ENCODE data around the gene IL18. TPM values are rescaled to one million over a fixed set of nuclear protein-coding genes. Genes with fewer than 3 reads are reported as not detected.

Gene IL18
- total RNA-seq (10 to 100 TPM in 2 of 5 donors, 1 to 10 TPM in 3; 4.7 to 31.6 (median 9.6) TPM), polyA plus RNA-seq (10 to 100 TPM; 18.8 to 58.2 (median 33.9) TPM)
- long read RNA-seq, donor 1, result 0 reads
- long read RNA-seq, donor 2, partial matches to known transcripts, result 0 of 2 reads
- long read RNA-seq, donor 2, other reads (novel, unspliced or antisense), result 0 of 2 reads
- long read RNA-seq, donor 3, result 0 reads
- long read RNA-seq, donor 4, result 0 reads
- long read RNA-seq, donor 5, result 0 reads
- long read RNA-seq, donor 6, result 0 reads
- long read RNA-seq, donor 7, result 0 reads
- long read RNA-seq, donor 8, result 0 reads
- long read RNA-seq, donor 9, result 0 reads
- long read RNA-seq, donor 10, partial matches to known transcripts, result 0 of 2 reads
- long read RNA-seq, donor 10, other reads (novel, unspliced or antisense), result 0 of 2 reads

GRCh38 chr11:112163875-112164685 lies at the start of gene IL18:
TSS of gene IL18 (minus strand) at chr11:112164094. CDS start at chr11:112155053, 9,041 bp downstream.
- H3K4me3 ChIP-seq, result peak within 1 kb of the TSS in 3 of 4 donors; percentile 36 to 38 (median 38)
- H3K36me3 ChIP-seq, result no peaks in the 10 kb centered on the region
- H3K4me1 ChIP-seq, result peaks cover 0 to 45% (median 0%) of the 10 kb centered on the region in 4 donors
- no peak for TF ChIP-seq CTCF (IDR thresholded peaks at IDR 0.05)
- peak in 1 of 3 donors; percentile 52 for TF ChIP-seq POLR2AphosphoS5 (IDR thresholded peaks at IDR 0.05)
- no peaks in the 10 kb centered on the region for H3K27me3 ChIP-seq
- WGBS, 5 donors, result 35 to 55% (median 43%) methylated on average over 12 of the region's 12 CpGs
- intact Hi-C loops (cut with DNase I; ENCODE audit: low total_unique reads), result no loop called here
- no peaks in the 10 kb centered on the region for H3K9me3 ChIP-seq
- peak; percentile 54 to 67 for DNase-seq
- peak within 1 kb of the TSS in 4 of 5 donors; percentile 55 to 80 (median 66) for H3K27ac ChIP-seq

GRCh38 chr11:112212710-112213109 lies 48.8 kb upstream of the IL18 start:
- Histone ChIP-seq H3K27me3 (no peaks in the 10 kb centered on the region), H3K9me3 (no peaks in the 10 kb centered on the region), H3K4me3 (no peak overlapping the region), H3K27ac (no peak overlapping the region), H3K4me1 (no peaks in the 10 kb centered on the region), H3K36me3 (no peaks in the 10 kb centered on the region)
- TF ChIP-seq POLR2AphosphoS5 (IDR thresholded peaks at IDR 0.05) (no peak), CTCF (IDR thresholded peaks at IDR 0.05) (no peak), POLR2A (IDR thresholded peaks at IDR 0.05) (no peak), EP300 (IDR thresholded peaks at IDR 0.05) (no peak)
- intact Hi-C loops (cut with DNase I; ENCODE audit: low total_unique reads), result no loop called here
- DNase-seq, result no peak

- no peaks in the 10 kb centered on the region for H3K27me3 ChIP-seq
- no peaks in the 10 kb centered on the region for H3K4me1 ChIP-seq
- intact Hi-C loops (cut with DNase I; ENCODE audit: low total_unique reads), result no loop called here
- H3K27ac ChIP-seq, result no peak overlapping the region
- 80 to 97% (median 94%) methylated on average over 3 of the region's 3 CpGs for WGBS, 5 donors
- no peaks in the 10 kb centered on the region for H3K36me3 ChIP-seq
- no peaks in the 10 kb centered on the region for H3K9me3 ChIP-seq
- DNase-seq, result no peak
- TF ChIP-seq POLR2A (IDR thresholded peaks at IDR 0.05), result no peak
- TF ChIP-seq EP300 (IDR thresholded peaks at IDR 0.05), result no peak
- TF ChIP-seq POLR2AphosphoS5 (IDR thresholded peaks at IDR 0.05), result no peak
- TF ChIP-seq CTCF (IDR thresholded peaks at IDR 0.05), result no peak
- no peak overlapping the region for H3K4me3 ChIP-seq
Measured at GRCh38 chr11:112212290-112212689, 48.4 kb upstream of the IL18 start.

- Histone ChIP-seq H3K9me3 (no peaks in the 10 kb centered on the region), H3K36me3 (no peaks in the 10 kb centered on the region), H3K27ac (no peak overlapping the region), H3K4me3 (no peak overlapping the region), H3K27me3 (no peaks in the 10 kb centered on the region), H3K4me1 (no peaks in the 10 kb centered on the region)
- WGBS, 5 donors, result 40 to 52% (median 45%) methylated on average over 2 of the region's 2 CpGs
- intact Hi-C loops (cut with DNase I; ENCODE audit: low total_unique reads), result no loop called here
- DNase-seq, result no peak
- TF ChIP-seq POLR2AphosphoS5 (IDR thresholded peaks at IDR 0.05) (no peak), CTCF (IDR thresholded peaks at IDR 0.05) (no peak), EP300 (IDR thresholded peaks at IDR 0.05) (no peak), POLR2A (IDR thresholded peaks at IDR 0.05) (no peak)
Measured at GRCh38 chr11:112211536-112211935, 47.6 kb upstream of the IL18 start.

All from stomach (tissue), 19 donors.